ENCODE results near the gene TAS2R38.

The TAS2R38 gene

GRCh38 chr7:141928146-141928844 is 45.3 kb downstream of the TAS2R38 start:
- Histone ChIP-seq H3K27ac (ENCODE audit: low read depth, low read length) (no peak overlapping the region), H3K79me2 (ENCODE audit: control insufficient read depth, low read length) (no peaks in the 10 kb centered on the region), H3K9me2 (replicated peaks; ENCODE audit: control insufficient read depth, low read length) (no peaks in the 10 kb centered on the region), H4K20me1 (ENCODE audit: control insufficient read depth, insufficient read depth, low read depth, low read length) (no peaks in the 10 kb centered on the region), H3K9me3 (ENCODE audit: control insufficient read depth, insufficient read depth, low read length) (no peaks in the 10 kb centered on the region), H3K27me3 (ENCODE audit: control insufficient read depth, low read length) (no peaks in the 10 kb centered on the region), H3F3A (ENCODE audit: control insufficient read depth, insufficient read depth) (no peaks in the 10 kb centered on the region), H3K4me2 (ENCODE audit: low read length) (no peak overlapping the region), H3K4me1 (ENCODE audit: control insufficient read depth, low read length) (no peaks in the 10 kb centered on the region), H3K4me3 (ENCODE audit: low read length) (no peak overlapping the region), H3K36me3 (ENCODE audit: control insufficient read depth, low read length) (no peaks in the 10 kb centered on the region)
- TF ChIP-seq EZH2phosphoT487 (IDR thresholded peaks at IDR 0.05; ENCODE audit: borderline replicate concordance, low read length) (no peak), CTCF (IDR thresholded peaks at IDR 0.05; ENCODE audit: low read depth, low read length, poor library complexity, severe bottlenecking) (no peak)
